Measurements from ENCODE around the gene HECTD1.

Gene HECTD1

DNA sequence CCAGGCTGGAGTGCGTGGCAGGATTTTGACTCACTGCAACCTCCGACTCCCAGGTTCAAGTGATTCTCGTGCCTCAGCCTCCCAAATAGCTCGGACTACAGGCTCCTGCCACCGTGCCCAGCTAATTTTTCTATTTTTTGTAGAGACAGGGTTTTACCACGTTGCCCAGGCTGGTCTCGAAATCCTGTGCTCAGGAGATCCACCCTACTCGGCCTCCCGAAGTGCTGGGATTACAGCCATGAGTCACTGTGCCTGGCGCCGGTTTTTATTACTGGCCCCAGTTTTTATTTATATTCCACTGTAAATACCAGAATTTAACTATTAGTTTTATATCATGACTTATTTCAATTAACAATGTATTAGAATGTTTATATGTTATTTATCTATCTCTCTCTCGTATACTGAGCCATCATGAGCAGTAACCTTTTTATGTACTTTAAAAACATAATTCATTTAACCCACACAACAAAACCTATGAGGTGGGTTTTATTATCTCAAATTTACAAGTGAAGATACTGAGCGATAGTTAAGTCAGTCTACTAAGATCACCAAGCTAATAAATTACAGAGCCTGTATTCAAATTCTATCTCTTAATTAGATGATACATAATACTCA lies 47.8 kb downstream of the HECTD1 start:
- no peak for DNase-seq (ENCODE audit: low read depth in 1 of 2, low spot score in 1 of 2)

DNA sequence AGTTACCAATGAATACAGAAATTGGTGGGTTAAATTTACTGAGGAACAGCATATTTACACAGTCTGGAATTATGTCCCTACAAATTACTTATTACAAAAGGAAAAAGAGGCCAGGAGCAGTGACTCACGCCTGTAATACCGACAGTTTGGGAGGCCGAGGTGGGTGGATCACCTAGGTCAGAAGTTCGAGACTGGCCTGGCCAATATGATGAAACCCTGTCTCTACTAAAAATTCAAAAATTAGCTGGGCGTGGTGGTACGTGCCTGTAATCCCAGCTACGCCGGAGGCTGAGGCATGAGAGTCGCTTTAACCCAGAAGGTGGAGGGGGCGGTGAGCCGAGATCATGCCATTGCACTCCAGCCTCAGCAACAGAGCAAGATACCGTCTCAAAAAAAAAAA lies 52.6 kb downstream of the HECTD1 start:
- no peak for DNase-seq (ENCODE audit: low read depth in 1 of 2, low spot score in 1 of 2)

DNA sequence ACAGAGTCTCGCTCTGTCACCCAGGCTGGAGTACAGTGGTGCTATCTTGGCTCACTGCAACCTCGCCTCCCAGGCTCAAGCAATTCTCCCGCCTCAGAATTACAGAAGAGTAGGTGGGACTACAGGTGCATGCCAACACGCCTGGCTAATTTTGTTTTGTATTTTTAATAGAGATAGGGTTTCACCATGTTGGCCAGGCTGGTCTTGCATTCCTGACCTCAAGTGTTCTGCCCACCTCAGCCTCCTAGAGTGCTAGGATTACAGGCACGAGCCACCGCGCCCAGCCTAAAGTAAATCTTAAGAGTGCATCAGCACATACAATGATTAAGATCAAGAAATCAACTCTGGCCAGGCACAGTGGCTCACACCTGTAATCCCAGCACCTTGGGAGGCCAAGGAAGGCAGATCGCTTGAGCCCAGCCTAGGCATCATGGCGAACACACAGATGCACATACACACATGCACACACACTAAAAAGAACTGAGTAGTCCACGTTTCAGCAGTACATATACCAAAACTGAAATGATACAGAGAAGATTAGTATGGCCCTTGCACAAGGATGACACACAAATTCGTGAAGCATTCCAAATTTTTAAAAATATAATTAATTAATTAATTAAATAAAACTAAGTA lies 65.0 kb downstream of the HECTD1 start:
- DNase-seq (ENCODE audit: low read depth in 1 of 2, low spot score in 1 of 2), result no peak

DNA sequence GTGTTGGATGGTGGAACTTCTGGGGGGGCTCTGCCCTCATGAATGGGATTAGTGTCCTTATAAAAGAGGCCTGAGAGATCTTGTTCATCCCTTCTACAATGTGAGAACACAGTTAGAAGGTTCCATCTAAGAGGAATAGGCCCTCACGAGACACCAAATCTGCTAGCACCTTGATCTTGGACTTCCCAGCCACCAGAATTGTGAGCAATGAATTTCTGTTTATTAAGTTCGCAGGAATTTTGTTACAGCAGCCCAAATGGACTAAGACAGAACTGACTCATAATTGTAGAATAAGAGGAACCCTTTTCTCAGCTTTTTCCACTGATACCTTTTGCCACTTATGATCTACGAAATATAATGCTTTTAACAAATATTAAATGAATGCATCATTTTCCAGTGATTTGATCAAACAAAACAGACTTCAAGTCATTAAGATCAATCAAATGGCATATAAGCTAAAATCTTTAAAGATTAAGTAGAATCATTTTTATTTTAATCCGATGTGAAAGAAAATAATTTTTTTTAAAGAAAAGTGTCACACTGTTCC lies 68.2 kb downstream of the HECTD1 start:
- no peak for DNase-seq (ENCODE audit: low read depth in 1 of 2, low spot score in 1 of 2)

- DNase-seq (ENCODE audit: low read depth in 1 of 2, low spot score in 1 of 2), result no peak
Measured at GRCh38 chr14:31138301-31138700, 69.3 kb downstream of the HECTD1 start.

DNA sequence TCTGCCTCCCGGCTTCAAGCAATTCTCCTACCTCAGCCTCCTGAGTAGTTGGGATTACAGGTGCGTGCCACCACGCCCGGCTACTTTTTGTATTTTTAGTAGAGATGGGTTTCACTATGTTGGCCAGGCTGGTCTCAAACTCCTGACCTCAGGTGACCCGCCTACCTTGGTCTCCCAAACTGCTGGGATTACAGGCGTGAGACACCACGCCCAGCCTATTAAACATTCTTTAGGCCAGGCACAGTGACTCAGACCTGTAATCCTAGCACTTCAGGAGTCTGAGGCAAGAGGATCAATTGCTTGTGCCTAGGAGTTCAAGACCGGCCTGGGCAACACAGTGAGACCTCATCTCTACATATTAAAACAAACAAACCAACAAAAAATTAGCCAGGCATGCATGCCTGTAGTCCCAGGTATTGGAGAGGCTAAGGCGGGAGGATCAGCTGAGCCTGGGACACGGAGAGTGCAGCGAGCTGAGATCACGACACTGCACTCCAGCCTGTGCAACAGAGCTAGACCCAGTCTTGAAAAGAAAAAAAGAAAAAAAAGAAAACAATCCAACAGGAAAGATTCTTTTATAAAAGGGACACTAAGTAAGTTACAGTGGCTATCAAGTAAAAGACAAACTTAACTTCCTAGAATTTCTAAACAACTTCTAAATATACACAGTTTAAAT lies 70.2 kb downstream of the HECTD1 start:
- DNase-seq (ENCODE audit: low read depth in 1 of 2, low spot score in 1 of 2), result no peak

- DNase-seq (ENCODE audit: low read depth in 1 of 2, low spot score in 1 of 2), result no peak
Measured at GRCh38 chr14:31133133-31133532, 74.5 kb downstream of the HECTD1 start.

GRCh38 chr14:31128601-31129526 lies 78.7 kb downstream of the HECTD1 start:
- no peak for DNase-seq (ENCODE audit: low read depth in 1 of 2, low spot score in 1 of 2)

DNA sequence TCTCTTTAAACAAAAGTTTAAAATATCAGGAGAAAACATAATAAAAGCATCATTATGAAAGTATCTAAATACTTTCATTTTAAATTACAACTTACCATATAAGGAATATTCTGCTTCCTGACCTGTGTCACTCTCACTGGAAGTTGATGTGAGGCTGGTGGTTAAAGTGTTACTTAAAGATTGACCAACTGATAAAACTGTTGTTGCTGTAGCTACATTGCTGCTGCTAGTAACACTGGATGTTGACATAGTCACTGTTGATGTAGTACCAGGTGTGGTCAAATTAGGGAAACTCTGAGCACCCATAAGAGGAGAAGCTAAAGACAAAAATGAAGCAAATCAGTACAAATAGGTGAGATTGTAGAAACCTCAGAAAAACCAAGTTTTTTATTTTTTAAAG lies 79.9 kb downstream of the HECTD1 start:
- DNase-seq (ENCODE audit: low read depth in 1 of 2, low spot score in 1 of 2), result no peak

DNA sequence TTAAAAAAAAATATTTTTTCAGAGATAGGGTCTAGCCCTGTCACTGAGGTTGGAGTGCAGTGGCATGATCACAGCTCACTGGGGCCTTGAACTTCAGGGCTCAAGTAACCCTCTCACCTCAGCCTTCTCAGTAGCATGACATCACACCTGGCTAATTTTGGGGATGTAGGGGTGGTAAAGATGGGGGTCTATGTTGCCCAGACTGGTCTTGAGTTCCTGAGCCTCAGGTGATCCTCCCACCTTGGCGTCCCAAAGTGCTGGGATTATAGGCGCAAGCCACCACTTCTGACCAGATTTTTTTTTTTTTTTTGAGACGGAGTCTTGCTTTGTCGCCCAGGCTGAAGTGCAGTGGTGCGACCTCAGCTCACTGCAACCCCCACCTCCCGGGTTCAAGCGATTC lies 80.9 kb downstream of the HECTD1 start:
- no peak for DNase-seq (ENCODE audit: low read depth in 1 of 2, low spot score in 1 of 2)

DNA sequence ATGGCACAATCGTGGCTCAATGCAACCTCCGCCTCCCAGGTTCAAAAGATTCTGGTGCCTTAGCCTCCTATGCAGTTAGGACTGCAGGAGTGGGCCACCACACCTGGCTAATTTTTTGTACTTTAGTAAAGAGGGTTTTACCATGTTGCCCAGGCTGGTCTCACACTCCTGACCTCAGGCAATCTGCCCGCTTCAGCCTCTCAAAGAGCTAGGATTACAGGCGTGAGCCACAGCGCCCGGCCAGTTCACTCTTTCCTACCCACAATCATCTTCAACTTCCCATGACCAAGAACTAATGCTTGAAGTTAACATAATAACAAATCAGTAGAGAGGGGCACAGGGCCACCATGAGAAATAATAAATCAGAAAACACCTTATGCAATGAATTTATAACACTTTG lies 82.4 kb downstream of the HECTD1 start:
- DNase-seq (ENCODE audit: low read depth in 1 of 2, low spot score in 1 of 2), result no peak

- DNase-seq (ENCODE audit: low read depth in 1 of 2, low spot score in 1 of 2), result no peak
Measured at GRCh38 chr14:31124197-31124596, 83.4 kb downstream of the HECTD1 start.

- DNase-seq (ENCODE audit: low read depth in 1 of 2, low spot score in 1 of 2), result no peak
Measured at GRCh38 chr14:31122921-31123320, 84.7 kb downstream of the HECTD1 start.

GRCh38 chr14:31122098-31122611 lies 85.4 kb downstream of the HECTD1 start:
- DNase-seq (ENCODE audit: low read depth in 1 of 2, low spot score in 1 of 2), result no peak

DNA sequence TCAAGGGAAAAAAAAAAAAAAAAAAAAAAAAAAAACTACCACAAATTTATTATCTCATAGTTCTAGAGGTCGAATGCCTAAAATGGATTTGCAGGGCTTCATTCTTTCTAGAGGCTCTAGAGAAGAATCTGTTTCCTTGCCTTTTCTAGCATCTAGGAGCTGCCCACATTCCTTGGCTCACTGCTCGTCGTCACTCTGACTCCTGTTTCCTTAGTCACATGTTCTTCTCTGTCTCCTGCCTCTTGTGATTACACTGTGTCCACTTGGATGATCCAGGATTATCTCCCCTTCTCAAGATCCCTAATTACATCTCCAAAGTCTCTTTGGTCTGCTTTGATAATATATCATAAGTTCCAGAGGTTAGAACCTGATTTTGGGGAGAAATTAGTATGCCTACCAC lies 88.7 kb downstream of the HECTD1 start:
- DNase-seq (ENCODE audit: low read depth in 1 of 2, low spot score in 1 of 2), result no peak

- DNase-seq (ENCODE audit: low read depth in 1 of 2, low spot score in 1 of 2), result no peak
Measured at GRCh38 chr14:31113794-31114193, 93.8 kb downstream of the HECTD1 start.

GRCh38 chr14:31110872-31111271 lies 96.7 kb downstream of the HECTD1 start:
- no peak for DNase-seq (ENCODE audit: low read depth in 1 of 2, low spot score in 1 of 2)

DNA sequence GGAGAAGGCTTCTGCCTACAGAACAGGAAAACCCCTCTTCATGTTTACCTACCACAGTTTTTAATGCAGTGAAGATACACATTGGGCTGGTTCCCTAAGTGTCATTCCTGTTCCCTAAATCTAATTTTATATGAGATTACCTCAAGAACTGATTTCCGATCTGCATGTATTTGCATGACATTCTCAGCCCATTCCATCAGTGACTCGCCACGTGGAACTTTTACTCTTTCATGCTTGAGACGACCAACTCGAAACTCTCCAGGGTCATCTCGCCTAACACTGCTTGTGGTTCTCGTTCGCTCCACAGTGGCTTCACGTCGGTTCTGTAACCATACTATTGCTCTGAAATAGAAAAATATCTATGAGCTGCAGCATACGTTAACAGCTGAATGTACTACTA lies 98.3 kb downstream of the HECTD1 start:
- DNase-seq (ENCODE audit: low read depth in 1 of 2, low spot score in 1 of 2), result no peak

- DNase-seq (ENCODE audit: low read depth in 1 of 2, low spot score in 1 of 2), result no peak
Measured at GRCh38 chr14:31106768-31107167, 100.8 kb downstream of the HECTD1 start.

DNA sequence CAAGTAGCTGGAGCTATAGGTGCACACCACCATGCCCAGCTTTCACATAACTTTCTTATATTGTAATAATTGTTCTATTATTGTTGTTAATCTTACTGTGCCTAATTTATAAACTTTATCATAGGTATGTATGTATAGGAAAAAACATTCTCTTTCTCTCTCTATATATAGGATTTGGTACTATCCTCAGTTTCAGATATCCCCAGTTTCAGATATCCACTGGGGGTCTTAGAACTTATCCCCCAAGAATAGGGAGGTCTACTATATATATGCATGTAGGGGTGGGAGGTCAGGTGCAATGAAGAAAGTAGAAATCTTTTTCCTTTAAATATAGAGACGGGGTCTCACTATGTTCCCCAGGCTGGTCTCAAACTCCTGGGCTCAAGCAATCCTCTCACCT lies 110.5 kb downstream of the HECTD1 start:
- DNase-seq (ENCODE audit: low read depth in 1 of 2, low spot score in 1 of 2), result no peak

DNA sequence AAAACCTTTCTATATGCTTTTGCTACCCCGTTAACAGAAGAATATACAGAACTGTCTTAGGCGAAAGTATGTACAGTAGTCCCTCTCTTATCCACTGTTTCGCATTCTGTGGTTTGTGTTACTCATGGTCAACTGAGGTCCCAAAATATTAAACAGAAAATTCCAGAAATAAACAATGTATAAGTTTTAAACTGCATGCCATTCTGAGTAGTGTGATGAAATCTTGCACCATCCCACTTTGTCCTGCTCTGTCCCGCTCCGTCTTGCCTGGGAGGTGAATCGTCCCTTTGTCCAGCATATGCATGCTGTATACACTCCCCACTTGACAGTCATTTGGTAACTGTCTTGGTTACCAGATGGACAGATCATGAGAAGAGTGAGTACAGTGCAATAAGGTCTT lies 111.3 kb downstream of the HECTD1 start:
- DNase-seq (ENCODE audit: low read depth in 1 of 2, low spot score in 1 of 2), result no peak

Data from activated T-helper 1 cell treated with anti-CD3 and anti-CD28 coated beads, Interleukin-2, amount 50 U/mL, for 16 hours (primary cell).